ENCODE results near the gene HYLS1.

HYLS1 gene

GRCh38 chr11:125949271-125950177, 62.1 kb downstream of the HYLS1 start:
- DNase-seq (ENCODE audit: low spot score) = no peak

GRCh38 chr11:125950178-125950490, 62.7 kb downstream of the HYLS1 start:
- no peak for DNase-seq (ENCODE audit: low spot score)

Data from ecto neural progenitor cell (in vitro differentiated cells).